Endodermal cell (in vitro differentiated cells): Measurements from ENCODE around the gene APEH. TPM values are rescaled to one million over a fixed set of nuclear protein-coding genes. Genes with fewer than 3 reads are reported as not detected.

Experiments
- DNase-seq: peaks from one replicate; pipeline ENCODE4 v3.0.0-alpha.2; 2017
- H3K27ac ChIP-seq: 2 replicates; pipeline ENCODE4 v1.5.1; 2013; ENCODE audit warnings: mild to moderate bottlenecking, low read depth, low read length, moderate library complexity
- H3K27me3 ChIP-seq: 2 replicates; pipeline ENCODE4 v1.6.1; 2013; ENCODE audit warnings: mild to moderate bottlenecking, low read length, moderate library complexity; ENCODE audit not compliant: insufficient read depth, control insufficient read depth, poor library complexity, severe bottlenecking
- H3K36me3 ChIP-seq: 2 replicates; pipeline ENCODE4 v1.7.0; 2013; ENCODE audit warnings: mild to moderate bottlenecking, low read length, moderate library complexity; ENCODE audit not compliant: control insufficient read depth, insufficient read depth
- H3K4me1 ChIP-seq: one replicate; pipeline ENCODE4 v1.7.0; 2013; ENCODE audit warnings: low read length; ENCODE audit not compliant: control insufficient read depth, insufficient read depth
- H3K4me3 ChIP-seq: 2 replicates; pipeline ENCODE4 v1.5.1; 2013; ENCODE audit warnings: mild to moderate bottlenecking, low read length, moderate library complexity
- H3K9ac ChIP-seq: 2 replicates; pipeline ENCODE4 v1.6.1; 2013; ENCODE audit warnings: mild to moderate bottlenecking, low read length, moderate library complexity; ENCODE audit not compliant: poor library complexity, severe bottlenecking; ENCODE audit errors: extremely low read depth
- H3K9me3 ChIP-seq: 2 replicates; pipeline ENCODE4 v1.6.1; 2013; ENCODE audit warnings: mild to moderate bottlenecking, low read length, moderate library complexity; ENCODE audit not compliant: control insufficient read depth
- H3K27ac Mint-ChIP-seq: 2 replicates; pipeline ENCODE4 v1.8.0; 2020; ENCODE audit warnings: mixed read lengths
- H3K27me3 Mint-ChIP-seq: 2 replicates; pipeline ENCODE4 v1.8.0; 2021; ENCODE audit warnings: mild to moderate bottlenecking, mixed read lengths; ENCODE audit not compliant: insufficient read depth
- H3K36me3 Mint-ChIP-seq: 2 replicates; pipeline ENCODE4 v1.8.0; 2020; ENCODE audit warnings: low read depth, mixed read lengths
- H3K4me1 Mint-ChIP-seq: 2 replicates; pipeline ENCODE4 v1.8.0; 2020; ENCODE audit warnings: mixed read lengths
- H3K4me3 Mint-ChIP-seq: 2 replicates; pipeline ENCODE4 v1.8.0; 2020; ENCODE audit warnings: mild to moderate bottlenecking, moderate library complexity, mixed read lengths
- H3K9me3 Mint-ChIP-seq: 2 replicates; pipeline ENCODE4 v1.8.0; 2020; ENCODE audit warnings: mild to moderate bottlenecking, mixed read lengths
- CTCF ChIP-seq: fragments of 200-600 bp; sonication (generic); conservative IDR thresholded peaks from 2 replicates; pipeline ENCODE4 v1.5.0; 2021; ENCODE audit warnings: antibody characterized with exemption, mild to moderate bottlenecking
- WGBS, 2 experiments: methylation state at CpG; one replicate each; pipeline versions ENCODE4 v1.1.5 to v1.1.7; 2013; ENCODE audit warnings: missing lambda C conversion rate in 2 of 2, mixed read lengths in 1 of 2; ENCODE audit not compliant: insufficient coverage in 1 of 2, insufficient read length in 1 of 2; 5-methylcytosine and 5-hydroxymethylcytosine counted together
- total RNA-seq, 2 donors: library from RNA; stranded (reverse); fragmentation: NEBNext Ultra II Directional in 1 of 2; extraction: Animal tissue kit (Norgen Biotek cat#: 25700) in 1 of 2; gene quantifications; 2 replicates in 1 of 2; 3 replicates in 1 of 2; pipeline ENCODE4 v1.2.1, GENCODE V29; 2021

The APEH gene
- total RNA-seq, 2 donors from 2014 or later, result 188 to 216 TPM

GRCh38 chr3:49705390-49705960 lies 31.3 kb downstream of the APEH start:
- Mint-ChIP-seq H3K9me3 (no peaks in the 10 kb centered on the region), H3K27me3 (no peaks in the 10 kb centered on the region), H3K27ac (no peak overlapping the region), H3K4me1 (no peaks in the 10 kb centered on the region), H3K36me3 (peaks cover 16% of the 10 kb centered on the region), H3K4me3 (no peak overlapping the region)
- 93 to 95% methylated on average over 9 to 17 of the region's 17 CpGs for WGBS, 2 experiments
- Histone ChIP-seq H3K27me3 (no peaks in the 10 kb centered on the region), H3K36me3 (peaks cover 5% of the 10 kb centered on the region), H3K9me3 (no peaks in the 10 kb centered on the region), H3K4me1 (no peaks in the 10 kb centered on the region), H3K4me3 (no peak overlapping the region), H3K27ac (no peak overlapping the region), H3K9ac (no peak overlapping the region)
- TF ChIP-seq CTCF, result no peak
- DNase-seq, result no peak

GRCh38 chr3:49706456-49707112 lies 32.4 kb downstream of the APEH start:
- Mint-ChIP-seq H3K9me3 (no peaks in the 10 kb centered on the region), H3K4me1 (no peaks in the 10 kb centered on the region), H3K36me3 (peaks cover 12% of the 10 kb centered on the region), H3K27ac (no peak overlapping the region), H3K4me3 (no peak overlapping the region), H3K27me3 (no peaks in the 10 kb centered on the region)
- no peak overlapping the region for H3K4me3 ChIP-seq
- H3K27me3 ChIP-seq, result no peaks in the 10 kb centered on the region
- H3K27ac ChIP-seq, result no peak overlapping the region
- TF ChIP-seq CTCF, result no peak
- no peak for DNase-seq
- H3K4me1 ChIP-seq, result no peaks in the 10 kb centered on the region
- 91 to 100% methylated on average over 6 to 9 of the region's 9 CpGs for WGBS, 2 experiments
- H3K9ac ChIP-seq, result no peak overlapping the region
- H3K36me3 ChIP-seq, result peaks cover 5% of the 10 kb centered on the region
- no peaks in the 10 kb centered on the region for H3K9me3 ChIP-seq

GRCh38 chr3:49707113-49707480 lies 32.9 kb downstream of the APEH start:
- 88 to 91% methylated on average over 4 of the region's 4 CpGs for WGBS, 2 experiments
- H3K4me1 Mint-ChIP-seq, result no peaks in the 10 kb centered on the region
- no peak for DNase-seq
- H3K4me3 Mint-ChIP-seq, result no peak overlapping the region
- no peak overlapping the region for H3K9ac ChIP-seq
- no peak overlapping the region for H3K27ac ChIP-seq
- no peaks in the 10 kb centered on the region for H3K27me3 Mint-ChIP-seq
- H3K27ac Mint-ChIP-seq, result no peak overlapping the region
- no peaks in the 10 kb centered on the region for H3K9me3 Mint-ChIP-seq
- H3K36me3 ChIP-seq, result peaks cover 5% of the 10 kb centered on the region
- H3K4me1 ChIP-seq, result no peaks in the 10 kb centered on the region
- no peak overlapping the region for H3K4me3 ChIP-seq
- peaks cover 11% of the 10 kb centered on the region for H3K36me3 Mint-ChIP-seq
- TF ChIP-seq CTCF, result no peak
- H3K9me3 ChIP-seq, result no peaks in the 10 kb centered on the region
- H3K27me3 ChIP-seq, result no peaks in the 10 kb centered on the region
